A204.1 (cell line): ENCODE measurements around the gene PRKAG2.
"Not testable (repeated sequence)": the region's sequence is repeated elsewhere in the genome, so short reads cannot be mapped to it uniquely, and the experiment has no call there.

Experiments
- FAIRE-seq: peaks from 2 replicates; lab custom pipeline; 2012; peaks lifted over from hg19 to GRCh38; lab: Jason Lieb, UNC

Gene PRKAG2

DNA sequence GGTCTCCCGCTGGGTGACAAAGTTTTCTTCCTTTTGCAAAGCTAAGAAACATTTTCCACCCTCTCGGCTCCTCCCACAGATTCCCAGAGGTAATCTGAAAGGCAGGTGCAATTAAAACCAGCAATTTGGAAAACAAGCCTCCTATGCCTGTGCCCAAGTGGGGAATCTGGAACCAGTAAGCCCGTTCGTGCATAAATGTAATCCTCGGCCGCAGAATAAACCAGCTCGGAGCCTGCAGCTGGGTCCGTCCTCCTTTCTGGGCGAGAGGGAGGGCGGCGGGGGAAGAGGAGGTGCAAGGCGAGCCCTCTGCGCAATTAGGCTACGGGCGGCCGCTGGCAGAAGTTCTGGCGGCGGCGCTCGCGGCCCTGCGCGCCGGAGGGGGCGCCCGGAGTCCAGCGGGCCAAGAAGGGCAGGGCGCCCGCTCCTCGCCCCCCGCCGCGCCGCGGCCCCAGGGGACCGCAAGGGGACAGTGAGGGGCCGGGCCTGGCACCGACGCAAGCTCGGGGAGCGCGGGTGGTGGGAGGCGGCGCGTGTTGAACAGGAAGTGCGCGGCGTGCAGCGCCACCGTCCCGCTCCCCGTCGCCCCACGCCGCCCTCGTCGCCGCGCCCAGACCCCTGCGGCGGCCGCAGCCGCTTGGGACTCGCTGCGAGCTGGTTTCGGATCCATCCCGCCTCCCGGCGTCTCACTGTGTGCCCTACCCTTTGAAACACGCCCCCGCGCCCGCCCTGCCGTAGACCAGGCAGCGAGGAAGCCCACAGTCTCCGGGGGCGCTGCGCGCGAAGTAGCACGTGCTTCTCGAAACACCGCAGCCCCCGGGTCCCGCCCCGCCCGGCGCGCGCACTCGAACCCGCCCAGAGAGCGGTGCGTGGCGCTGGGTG, at the start of gene PRKAG2:
PRKAG2 (minus strand) TSS at position 217 of the 879 bp plus-strand sequence. CDS start 495 bp downstream, outside the sequence.
- FAIRE-seq = no peak

DNA sequence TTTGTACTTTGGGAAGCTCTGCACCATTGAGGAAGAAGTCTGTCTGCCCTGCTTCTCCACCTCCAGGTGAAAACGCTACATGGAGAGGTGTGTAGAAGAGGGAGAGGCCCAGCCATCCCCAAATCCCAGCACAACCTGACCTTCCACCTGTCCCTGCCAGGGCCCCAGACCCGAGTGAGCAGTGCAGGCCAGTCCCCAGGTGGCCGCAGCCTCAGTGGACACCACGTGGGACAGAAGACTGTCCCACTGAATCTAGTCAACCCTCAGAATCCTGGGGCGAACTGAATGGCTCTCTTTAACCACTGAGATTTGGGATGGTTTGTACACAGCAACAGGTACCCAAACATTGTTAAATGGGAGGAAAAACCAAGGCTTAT, 49.4 kb upstream of the PRKAG2 start:
- FAIRE-seq = no peak

DNA sequence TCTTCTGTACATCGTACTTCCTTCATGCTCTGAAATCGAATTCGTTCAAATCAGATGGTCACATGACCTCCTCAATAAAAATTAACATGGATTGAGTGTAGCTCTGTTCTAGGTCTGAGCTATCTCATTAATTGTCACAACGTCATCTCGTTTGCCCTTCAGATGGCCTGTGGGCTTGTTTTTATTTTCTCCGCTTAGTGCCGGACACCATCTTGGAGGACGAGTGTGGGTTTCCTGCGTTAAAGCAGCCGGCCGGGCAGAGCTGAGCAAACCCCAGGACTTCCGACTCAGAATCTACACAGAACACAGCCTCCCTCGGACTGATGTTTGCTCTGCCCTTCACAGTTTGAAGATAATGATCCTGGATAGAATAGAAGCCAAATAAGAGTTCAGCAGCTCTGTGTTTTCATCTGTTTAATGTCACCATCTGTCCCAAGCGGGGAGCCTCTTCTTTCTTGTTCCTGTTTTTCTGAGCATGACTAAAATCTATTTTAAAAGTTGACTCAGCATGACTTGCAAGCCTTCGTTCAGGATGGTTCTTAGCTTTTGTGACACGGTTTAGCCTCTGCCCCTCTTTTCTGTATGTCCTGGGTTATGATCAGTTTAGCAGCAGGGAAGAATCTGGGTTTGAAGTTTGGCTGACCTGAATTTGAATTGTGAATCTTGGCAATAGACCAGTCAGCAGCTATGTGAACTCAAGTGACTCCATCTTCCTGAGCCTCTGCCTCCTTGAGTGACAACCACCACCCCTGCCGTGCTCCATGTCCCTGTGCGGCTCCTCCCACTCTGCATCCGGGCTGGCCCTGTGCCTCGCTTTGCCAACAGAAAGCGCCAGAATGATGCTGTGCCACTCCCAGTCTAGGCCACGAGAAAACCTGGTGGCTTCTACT, 48.8 kb upstream of the PRKAG2 start:
- FAIRE-seq = no peak

DNA sequence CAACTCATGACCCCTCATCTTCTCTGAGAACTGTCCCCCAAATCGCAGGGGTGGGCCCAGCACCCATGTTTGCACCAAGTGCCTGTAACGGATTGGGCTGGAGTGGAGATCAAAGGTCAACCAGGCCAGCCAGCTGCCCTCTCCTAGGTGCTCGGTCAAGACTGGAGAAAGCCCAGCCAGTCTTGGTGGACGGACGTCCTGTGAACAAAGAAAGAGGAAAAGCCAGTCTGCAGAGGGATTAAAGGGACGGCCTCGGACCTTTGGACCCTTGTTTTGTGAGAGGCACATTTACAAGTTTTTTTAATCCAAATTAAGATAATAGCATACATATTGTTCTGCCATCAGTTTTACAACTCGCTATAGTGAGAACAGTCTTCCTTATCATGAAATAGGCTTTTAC, 47.6 kb upstream of the PRKAG2 start:
- no peak for FAIRE-seq

DNA sequence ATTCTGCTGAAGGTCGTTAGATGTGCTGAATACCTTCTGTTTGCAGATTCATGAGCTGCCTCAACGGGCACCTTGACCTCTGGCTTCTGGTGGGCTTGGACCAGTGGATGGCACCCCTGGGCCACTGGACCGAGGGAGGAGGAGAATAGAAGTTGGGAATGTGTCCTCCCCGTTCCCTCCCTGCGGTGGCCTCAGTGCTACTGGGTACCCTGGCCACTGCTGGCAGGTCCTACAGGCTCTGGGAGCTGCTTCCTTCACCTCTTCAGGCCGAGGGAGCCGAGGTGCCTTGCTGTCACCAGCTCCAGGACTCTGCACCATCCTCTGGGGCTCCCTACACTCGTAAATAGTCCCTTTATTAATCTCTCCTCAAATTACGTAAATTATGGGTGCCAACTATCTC, 47.1 kb upstream of the PRKAG2 start:
- FAIRE-seq = no peak

DNA sequence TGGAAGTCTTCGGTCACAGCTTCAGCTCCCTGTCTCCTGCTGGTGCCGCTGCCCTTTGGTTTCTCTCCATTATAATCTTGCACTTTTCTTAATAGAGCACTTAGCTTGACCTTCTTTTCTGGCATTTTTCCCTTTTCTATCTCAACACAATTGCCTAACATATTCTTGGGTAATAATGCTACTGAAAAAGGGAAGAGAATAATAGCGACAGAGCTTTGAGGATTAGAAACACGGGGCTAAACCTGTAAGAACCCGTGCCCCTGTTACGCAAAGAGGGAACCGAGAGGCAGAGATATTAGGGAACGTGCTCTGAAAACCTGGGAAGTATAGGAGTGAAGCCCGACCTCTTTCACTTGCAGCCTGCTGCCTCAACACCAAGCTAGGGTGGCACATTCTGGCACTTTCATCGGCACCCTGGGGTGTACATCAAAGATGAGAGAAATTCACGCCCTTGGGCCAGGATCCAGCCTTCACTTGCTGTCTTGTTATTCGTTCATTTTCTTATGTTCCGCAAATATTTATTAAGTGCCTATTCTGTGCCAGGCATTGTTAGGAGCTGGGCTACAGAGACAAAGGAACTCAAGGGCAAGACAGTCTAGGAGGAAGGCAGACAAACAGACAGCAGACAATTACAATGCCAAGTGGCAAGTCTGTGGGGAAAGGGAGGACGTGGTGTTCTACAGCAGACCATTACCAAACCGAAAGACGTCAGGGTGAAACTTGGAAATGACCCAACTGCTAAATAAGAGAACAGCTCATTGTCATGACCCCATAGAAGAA, 46.4 kb upstream of the PRKAG2 start:
- FAIRE-seq = no peak

DNA sequence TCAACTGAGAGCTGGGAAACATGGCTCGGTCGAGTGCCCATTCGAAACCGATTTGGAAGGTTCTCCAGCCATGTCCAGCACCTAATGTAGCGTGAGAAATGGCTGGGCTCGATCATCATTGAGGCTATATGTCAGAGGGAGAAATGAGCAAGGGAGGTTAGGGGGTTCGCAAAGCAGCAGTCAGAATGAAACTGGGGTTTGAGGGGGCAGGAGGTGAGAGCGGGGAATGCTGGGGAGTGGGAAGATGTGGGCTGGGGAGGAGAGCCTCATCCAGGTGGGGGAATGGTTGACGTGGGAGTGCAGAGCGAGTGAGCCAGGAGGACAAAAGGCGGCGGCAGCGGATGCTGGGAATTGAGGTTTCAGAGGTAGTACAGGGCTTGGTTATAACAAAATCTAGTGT, 44.5 kb upstream of the PRKAG2 start:
- FAIRE-seq = no peak

DNA sequence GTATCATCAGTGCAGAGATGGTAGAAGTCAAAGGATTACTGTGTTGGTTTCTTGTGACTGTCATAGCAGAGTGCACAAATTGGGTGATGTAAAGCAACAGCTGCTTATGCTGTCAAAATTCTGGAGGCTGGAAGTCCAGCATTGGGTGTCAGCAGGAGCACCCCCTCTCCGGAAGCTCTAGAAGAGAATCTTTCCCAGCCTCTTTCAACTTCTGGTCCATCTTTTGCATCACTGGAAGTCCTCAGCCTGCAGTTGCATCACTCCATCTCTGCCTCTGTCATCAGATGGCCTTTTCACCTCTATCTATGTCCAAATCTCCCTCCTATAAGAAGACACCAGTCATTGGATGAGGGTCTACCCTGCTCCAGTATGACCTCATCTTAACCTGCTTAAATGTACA, 43.6 kb upstream of the PRKAG2 start:
- no peak for FAIRE-seq

DNA sequence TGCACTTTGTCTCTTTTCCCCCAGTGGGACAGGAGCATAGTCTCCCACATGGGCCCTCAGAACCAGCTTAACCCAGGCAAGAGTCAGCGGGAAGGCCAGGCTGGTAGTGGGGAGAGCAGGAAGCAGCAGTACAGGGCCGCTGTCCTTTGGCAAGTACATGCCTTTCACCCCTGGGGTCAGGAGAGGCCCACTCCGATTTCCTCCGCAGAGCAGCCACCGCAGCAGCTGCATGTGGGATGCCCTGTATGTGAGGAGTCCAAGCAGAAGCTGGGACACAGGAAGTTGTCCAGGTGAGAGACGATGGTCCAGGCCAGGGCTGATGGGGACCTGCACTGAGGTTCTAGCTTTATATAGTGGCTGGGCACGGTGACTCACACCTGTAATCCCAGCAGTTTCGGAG, 42.7 kb upstream of the PRKAG2 start:
- FAIRE-seq = no peak

DNA sequence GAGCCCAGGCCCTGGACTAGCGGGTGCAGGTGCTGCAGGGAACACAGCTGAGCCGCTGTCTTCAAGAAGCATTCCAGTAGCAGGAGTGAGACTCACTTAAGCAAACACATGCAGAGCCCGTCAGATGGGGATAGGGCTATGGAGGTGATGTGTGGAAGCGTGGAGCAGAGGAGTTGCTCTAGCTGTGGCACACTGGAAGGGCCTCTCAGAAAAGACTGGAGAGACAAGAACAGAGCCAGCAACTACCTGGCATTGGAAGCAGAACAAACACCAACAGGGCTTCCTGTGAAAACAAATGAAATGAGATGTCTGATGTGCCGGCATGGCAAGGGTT, 41.6 kb upstream of the PRKAG2 start:
- no peak for FAIRE-seq

DNA sequence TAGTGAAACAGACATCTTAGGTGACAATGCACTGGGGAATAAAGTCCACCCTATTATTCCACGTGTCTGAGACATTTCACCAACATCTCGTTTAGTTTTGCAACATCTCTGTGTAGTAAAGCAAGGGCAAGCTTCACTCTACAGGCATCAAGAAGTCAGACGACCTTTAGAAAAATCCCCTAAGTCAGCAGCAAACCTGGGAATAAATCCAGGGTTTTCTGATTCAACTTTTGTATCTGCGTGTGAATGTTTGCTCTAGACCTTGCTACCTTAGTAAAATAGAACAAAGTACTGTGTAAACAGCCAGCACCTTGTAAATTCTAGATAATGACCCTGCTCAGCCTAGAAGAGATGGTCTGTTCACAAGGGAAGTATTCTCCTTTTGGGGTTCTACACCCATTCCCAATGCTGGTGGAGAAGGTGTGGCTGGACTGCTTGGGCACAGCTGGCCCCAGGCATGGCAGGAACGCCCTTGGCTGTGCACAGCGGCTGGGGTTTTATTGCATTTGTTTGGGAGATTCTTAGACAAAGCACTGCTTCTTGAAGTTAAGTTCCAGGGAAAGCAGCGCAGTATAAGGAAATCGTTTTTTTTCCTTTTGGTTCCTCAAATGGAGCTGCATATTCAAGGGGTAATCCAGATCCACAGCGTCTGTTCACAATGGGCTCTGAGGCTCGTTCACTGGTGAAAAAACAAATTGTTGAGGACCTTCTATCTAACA, 41.0 kb upstream of the PRKAG2 start:
- no peak for FAIRE-seq

DNA sequence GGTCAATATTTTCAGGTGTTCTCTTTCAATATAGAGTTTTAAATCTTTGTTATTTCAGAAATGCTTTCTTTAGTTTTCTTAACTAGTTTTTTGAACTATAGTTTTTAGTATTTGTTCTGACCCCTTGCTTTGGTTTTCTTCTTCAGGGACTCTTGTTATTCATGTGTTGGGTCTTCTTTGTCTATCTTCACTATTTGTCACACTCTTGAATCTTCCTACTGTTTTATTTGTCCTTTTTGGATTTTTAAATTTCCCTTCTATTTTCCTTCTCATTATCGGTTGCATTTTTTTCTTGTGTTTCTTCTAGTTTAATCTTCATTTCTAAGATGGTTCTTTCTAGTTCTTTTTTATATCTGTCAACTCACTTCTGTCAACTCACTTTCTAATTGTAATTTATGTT, 37.1 kb upstream of the PRKAG2 start:
- peak; percentile 87 for FAIRE-seq

DNA sequence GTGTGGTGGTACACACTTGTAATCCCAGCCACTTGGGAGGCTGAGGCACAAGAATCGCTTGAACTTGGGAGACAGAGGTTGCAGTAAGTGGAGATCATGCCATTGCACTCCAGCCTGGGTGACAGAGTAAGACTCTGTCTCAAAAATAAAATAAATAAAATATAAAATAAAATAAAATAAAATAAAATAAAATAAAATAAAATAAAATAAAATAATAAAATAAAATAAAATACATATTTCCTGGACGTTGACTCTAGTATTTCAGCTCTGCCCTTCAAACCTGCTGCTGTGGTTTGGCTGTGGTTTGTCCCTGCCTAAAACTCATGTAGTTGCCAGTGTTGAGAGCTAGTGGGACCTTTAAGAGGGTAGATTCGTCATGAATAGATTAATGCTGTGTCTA, 33.7 kb upstream of the PRKAG2 start:
- peak; percentile 46 for FAIRE-seq

DNA sequence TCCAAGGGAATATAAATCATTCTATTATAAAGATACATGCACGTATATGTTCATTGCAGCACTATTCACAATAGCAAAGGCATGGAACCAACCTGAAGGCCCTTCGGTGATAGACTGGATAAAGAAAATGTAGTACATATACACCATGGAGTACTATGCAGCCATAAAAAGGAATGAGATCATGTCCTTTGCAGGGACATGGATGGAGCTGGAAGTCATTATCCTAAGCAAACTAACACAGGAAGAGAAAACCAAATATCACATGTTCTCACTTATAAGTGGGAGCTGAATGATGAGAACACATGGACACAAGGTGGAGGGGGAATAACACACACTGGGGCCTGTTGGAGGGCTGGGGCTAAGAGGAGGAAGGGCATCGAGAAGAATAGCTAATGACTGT, 30.2 kb upstream of the PRKAG2 start:
- FAIRE-seq = not testable (repeated sequence)

DNA sequence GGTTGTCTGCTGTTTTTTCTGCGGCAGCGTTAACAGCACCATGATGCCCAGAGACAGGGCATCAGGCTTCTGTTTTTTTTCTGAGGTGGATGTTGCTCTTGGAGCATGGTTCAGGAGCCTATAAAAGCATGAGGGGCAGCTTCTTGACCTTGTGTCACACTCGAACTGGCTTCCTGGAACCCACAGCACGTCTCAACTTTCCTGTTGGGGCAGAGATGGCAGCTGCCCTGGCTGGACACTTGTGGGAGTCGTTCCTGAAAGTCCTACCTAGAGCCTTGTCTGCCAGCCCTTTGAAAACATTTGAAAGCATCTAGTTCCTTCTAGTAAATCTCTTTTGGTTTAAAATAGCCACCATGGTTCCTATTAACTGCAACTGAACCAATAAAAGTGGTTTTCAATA, 28.9 kb upstream of the PRKAG2 start:
- FAIRE-seq = no peak

DNA sequence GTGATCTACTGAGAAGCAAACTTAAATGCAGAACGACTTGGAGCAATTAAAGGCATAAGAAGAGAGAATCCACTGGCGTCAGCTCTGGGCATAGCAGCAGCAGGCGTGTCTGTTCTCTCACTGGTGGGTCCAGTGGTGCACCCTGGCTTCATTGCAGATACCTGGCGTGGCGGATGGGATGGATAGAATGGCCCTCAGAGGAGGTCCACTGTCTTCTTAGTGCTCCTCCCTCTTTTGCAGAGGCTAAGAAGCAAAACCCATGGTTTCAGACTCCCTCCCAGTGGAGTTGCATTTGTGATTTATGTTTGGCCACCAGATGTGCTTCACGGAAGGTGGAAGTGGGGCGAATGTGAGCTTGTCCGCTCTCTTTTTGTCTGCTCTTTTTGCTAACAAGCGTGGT, 28.4 kb upstream of the PRKAG2 start:
- FAIRE-seq = no peak

DNA sequence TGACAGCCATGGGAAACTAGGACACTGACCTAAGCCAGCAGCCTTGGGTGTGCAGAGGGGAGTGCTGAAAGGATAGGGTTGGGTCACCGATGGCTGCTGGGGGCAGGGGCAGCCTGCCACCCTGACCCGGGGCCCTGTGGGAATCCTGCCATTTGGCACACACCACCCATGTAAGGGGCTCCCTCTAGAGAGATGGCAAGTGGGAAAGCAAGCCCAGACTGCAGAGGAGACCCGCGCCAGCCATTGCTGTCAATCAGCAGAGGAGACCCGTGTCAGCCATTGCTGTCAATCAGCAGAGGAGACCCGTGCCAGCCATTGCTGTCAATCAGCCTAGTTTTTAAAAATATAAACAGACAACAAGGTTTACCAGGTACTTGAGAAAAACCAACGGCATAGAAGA, 27.4 kb upstream of the PRKAG2 start:
- no peak for FAIRE-seq

DNA sequence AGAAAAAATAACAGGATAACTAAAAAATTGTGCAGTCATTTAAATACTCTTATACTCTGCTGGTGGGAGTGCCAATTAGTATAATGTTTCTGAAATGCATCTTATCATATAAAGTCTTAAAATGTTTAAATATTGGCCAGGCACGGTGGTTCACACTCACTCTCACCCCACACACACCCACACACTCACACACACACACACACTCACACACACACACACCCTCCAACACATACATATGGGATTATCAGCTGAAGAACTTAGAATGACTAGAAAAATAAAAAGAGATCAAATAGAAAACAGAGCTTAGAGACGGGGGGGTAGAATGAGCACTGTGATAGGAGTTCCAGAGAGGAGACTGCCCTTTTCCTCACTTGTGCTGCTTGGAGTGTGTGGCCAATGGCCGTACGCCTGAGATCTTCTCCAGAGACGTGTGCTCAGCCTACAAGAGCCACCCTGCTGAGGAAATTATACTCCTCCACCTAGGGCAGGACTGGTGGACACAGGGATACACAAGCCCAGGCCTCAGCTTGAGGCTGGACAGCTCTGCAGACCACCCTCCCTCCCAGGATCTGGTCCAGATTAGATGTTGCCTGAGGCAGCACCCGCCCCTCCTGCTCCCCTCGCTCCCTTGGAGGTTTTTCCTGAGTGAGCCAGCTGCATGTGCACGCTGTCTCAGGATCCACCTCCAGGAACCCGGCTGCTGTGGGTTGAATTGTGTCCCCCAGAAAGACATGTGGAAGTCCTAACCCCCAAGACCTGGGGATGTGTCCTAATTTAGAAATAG, 26.5 kb upstream of the PRKAG2 start:
- no peak for FAIRE-seq

DNA sequence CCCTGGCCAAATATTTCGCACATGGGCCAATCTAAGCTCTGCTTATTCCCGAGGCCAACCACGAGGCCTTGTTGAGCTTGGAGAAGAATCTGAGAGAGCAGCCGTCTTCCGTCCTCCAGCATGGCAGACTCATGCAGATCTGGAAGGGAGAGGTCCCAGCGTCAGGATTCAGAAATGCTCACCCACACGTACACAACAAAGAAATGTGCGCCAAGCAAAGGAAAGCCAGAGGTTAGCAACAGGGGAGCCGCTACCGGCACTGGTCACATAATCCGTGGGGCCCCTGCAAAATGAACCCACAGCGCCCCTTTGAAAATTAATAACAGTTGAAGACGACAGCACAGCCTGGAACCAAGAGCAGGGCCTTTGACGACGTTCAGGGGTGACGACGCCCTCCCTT, 25.4 kb upstream of the PRKAG2 start:
- FAIRE-seq = no peak

DNA sequence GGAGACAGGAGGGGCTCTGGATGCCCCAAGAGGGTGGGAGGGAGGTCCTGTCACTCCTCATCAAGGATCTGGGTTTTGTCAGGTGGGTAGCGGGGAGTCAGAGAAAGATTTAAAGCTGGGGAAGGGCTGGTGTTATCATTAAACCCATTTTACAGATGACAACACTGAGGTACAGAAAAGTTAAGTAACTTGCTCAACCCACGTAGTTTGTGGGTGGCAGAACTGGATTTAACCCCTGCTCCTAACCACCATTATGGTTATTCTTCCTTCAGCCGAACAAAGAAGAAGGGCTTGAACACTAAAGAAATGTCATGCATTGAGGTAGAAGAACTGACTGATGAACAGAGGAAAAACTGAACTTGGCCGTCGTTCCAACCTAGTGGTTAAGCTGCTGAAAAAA, 24.9 kb upstream of the PRKAG2 start:
- no peak for FAIRE-seq

DNA sequence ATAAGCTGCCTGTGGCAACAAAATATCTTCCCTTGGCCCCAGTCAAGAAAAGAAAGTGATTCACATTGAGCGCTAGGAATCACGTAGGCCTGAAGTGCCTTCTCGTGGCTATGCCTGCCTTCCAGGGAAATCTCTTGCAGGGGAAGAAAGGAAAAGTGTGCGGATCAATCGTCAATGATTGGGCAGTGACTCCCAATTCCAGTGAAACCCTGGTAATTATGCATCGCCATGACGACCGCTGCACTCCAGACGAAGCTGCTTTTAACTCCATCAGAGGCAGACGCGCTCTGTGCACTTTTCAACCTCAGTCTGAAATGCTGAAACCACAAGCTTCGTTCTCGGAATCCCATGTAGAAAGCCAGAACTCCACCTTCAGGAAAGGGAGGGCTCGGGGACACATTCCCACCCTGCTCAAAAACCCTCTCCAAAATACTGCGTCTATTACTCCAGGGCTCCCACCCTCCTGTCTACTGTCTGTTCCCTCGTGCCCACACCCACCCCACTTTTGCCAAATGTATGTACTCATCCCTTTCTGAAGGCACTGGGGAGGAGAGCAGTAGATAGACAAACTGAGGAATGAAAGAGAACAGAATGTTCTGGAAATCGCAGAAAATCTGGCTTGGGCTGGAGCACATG, 24.2 kb upstream of the PRKAG2 start:
- no peak for FAIRE-seq
